Measurements from ENCODE around the gene OVCA2.
A peak's percentile ranks its signal among the peaks of the same experiment; 100 is the strongest.

OVCA2 gene

DNA sequence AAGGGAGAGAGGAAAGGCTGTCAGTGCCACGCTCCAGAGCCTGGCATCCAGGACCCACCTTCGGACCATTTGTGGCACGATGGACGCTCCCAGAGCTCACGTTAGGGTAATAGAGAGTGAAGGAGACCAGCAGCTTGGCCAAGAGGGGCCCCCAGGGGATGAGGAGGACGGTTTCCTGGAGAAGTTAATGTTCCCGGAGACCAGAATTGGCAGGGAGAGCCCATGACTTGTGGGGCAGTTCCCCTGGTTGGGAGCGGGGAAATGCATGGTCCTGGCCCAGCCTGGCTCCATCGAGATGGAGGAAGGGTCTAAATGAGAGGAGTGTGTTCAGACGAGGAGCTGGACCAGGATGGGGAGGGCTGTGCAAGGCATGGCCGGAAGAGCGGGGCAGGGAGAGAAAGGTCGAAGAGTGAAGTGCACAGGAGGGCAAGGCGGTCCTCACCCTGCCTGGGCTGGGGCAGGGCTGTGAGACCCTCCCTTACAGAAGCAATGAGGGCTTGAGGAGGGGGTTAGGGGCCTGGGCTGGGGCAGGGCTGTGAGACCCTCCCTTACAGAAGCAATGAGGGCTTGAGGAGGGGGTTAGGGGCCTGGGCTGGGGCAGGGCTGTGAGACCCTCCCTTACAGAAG, 10.2 kb downstream of the OVCA2 start:
- H3K27ac ChIP-seq = no peak overlapping the region
- TF ChIP-seq CTCF (conservative IDR thresholded peaks at IDR 0.05) (no peak), ZFX (IDR thresholded peaks at IDR 0.05) (no peak)

GRCh38 chr17:2053380-2054261, 11.8 kb downstream of the OVCA2 start:
- H3K27ac ChIP-seq = no peak overlapping the region
- TF ChIP-seq ZFX (IDR thresholded peaks at IDR 0.05) (no peak), CTCF (conservative IDR thresholded peaks at IDR 0.05) (peak; percentile 73)

- H3K27ac ChIP-seq = no peak overlapping the region
- no peak for TF ChIP-seq ZFX (IDR thresholded peaks at IDR 0.05)
Observed at GRCh38 chr17:2054262-2054511, 12.4 kb downstream of the OVCA2 start.

- TF ChIP-seq CTCF (conservative IDR thresholded peaks at IDR 0.05) (peak; percentile 96), ZFX (IDR thresholded peaks at IDR 0.05) (no peak)
- no peak within 1 kb of the TSS for H3K27ac ChIP-seq
Observed at GRCh38 chr17:2054512-2055291, 12.9 kb downstream of the OVCA2 start, which contains the start of gene HIC1. Gene HIC1 (plus strand): TSS chr17:2055103. CDS start chr17:2056691, 1,588 bp downstream.

DNA sequence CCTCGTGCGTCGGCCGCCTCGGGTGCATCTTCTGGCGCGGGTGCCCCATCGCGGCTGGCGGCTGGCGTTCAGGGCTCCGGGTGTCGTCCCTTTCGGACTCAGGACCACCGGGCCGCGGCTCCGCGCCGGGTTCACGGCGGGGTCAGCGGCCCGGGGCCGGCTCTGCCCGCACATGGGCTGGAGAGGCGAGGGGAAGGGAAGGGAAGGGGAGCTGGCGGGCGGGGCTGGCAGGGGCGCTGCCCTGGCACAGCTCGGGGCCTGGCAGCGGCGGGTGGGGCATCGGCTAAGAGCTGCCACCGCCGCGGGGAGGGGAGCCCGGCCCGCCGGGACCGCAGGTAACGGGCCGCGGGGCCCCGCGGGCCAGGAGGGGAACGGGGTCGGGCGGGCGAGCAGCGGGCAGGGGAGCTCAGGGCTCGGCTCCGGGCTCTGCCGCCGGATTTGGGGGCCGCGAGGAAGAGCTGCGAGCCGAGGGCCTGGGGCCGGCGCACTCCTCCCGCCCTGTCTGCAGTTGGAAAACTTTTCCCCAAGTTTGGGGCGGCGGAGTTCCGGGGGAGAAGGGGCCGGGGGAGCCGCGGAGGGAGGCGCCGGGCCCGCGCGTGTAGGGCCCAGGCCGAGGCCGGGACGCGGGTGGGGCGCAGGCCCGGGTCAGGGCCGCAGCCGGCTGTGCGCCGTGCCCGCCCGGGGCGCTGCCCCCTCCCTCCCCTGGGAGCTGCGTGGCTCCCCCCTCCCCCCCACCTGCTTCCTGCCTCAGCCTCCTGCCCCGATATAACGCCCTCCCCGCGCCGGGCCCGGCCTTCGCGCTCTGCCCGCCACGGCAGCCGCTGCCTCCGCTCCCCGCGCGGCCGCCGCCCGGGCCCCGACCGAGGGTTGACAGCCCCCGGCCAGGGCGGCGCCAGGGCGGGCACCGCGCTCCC, 13.7 kb downstream of the OVCA2 start:
- H3K27ac ChIP-seq = no peak overlapping the region
- TF ChIP-seq CTCF (conservative IDR thresholded peaks at IDR 0.05) (0 out of 2 replicates have a peak, but pooled peaks have one; percentile 54), ZFX (IDR thresholded peaks at IDR 0.05) (no peak)

DNA sequence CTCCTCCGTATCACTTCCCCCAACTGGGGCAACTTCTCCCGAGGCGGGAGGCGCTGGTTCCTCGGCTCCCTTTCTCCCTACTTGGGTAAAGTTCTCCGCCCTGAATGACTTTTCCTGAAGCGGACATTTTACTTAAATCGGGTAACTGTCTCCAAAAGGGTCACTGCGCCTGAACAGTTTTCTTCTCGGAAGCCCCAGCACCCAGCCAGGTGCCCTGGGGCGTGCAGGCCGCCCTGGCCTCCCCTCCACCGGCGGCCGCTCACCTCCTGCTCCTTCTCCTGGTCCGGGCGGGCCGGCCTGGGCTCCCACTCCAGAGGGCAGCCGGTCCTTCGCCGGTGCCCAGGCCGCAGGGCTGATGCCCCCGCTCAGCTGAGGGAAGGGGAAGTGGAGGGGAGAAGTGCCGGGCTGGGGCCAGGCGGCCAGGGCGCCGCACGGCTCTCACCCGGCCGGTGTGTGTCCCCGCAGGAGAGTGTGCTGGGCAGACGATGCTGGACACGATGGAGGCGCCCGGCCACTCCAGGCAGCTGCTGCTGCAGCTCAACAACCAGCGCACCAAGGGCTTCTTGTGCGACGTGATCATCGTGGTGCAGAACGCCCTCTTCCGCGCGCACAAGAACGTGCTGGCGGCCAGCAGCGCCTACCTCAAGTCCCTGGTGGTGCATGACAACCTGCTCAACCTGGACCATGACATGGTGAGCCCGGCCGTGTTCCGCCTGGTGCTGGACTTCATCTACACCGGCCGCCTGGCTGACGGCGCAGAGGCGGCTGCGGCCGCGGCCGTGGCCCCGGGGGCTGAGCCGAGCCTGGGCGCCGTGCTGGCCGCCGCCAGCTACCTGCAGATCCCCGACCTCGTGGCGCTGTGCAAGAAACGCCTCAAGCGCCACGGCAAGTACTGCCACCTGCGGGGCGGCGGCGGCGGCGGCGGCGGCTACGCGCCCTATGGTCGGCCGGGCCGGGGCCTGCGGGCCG, 14.7 kb downstream of the OVCA2 start:
- no peak overlapping the region for H3K27ac ChIP-seq
- TF ChIP-seq CTCF (conservative IDR thresholded peaks at IDR 0.05) (no peak), ZFX (IDR thresholded peaks at IDR 0.05) (no peak)

Data from C4-2B (cell line).